Motor neuron (in vitro differentiated cells): ENCODE results near the gene SPDEF. TPM values are rescaled to one million over a fixed set of nuclear protein-coding genes. Genes with fewer than 3 reads are reported as not detected.

ENCODE experiments used
- ATAC-seq, 8 experiments: fragments of 200-7000 bp; cut with Tn5 transposase; replicated peaks in 6 of 8; 2 replicates each; pipeline ENCODE4 v1.8.0; 2021; ENCODE audit warnings: mild to moderate bottlenecking in 8 of 8, moderate library complexity in 8 of 8
- H3K27ac ChIP-seq, 2 donors: fragments of 250-450 bp; sonication (Bioruptor Pico); 2 replicates each; pipeline ENCODE4 v1.9.0; 2021; ENCODE audit warnings: antibody characterized with exemption in 2 of 2, mild to moderate bottlenecking in 2 of 2, moderate library complexity in 1 of 2
- H3K4me1 ChIP-seq, 2 donors: fragments of 250-450 bp; sonication (Bioruptor Pico); replicated peaks in 1 of 2; 2 replicates each; pipeline ENCODE4 v1.6.1; 2021; ENCODE audit warnings: antibody characterized with exemption in 2 of 2, mild to moderate bottlenecking in 2 of 2, moderate library complexity in 1 of 2
- H3K4me3 ChIP-seq, 5 donors: fragments of 250-450 bp; sonication (Bioruptor Pico); 2 replicates each; pipeline ENCODE4 v1.9.0; 2021; ENCODE audit warnings: antibody characterized with exemption in 5 of 5, mild to moderate bottlenecking in 5 of 5, moderate library complexity in 4 of 5
- WGBS, 10 experiments: fragments of 450-650 bp; shearing (Covaris generic); methylation state at CpG; one replicate each; pipeline ENCODE4 v1.0.0; 2022; 5-methylcytosine and 5-hydroxymethylcytosine counted together
- in situ Hi-C, 9 experiments: fragments of 400-800 bp; cut with MboI; loops; one replicate each; pipeline ENCODE4 v1.15.0; 2021; ENCODE audit warnings: low sequenced_read_pairs in 9 of 9, low pct_unique_long_range_greater_than_20kb in 2 of 9; ENCODE audit not compliant: unreplicated experiment in 9 of 9
- total RNA-seq, 8 experiments: library from RNA; unstranded; fragments of 300-600 nt; gene quantifications; 2 replicates each; pipeline versions ENCODE4 v1.2.3 to v1.2.4, GENCODE V29; 2022

SPDEF gene
- total RNA-seq, 8 experiments from 2014 or later: 0.13 to 0.57 (median 0.37) TPM; not detected in 2

- in situ Hi-C loops: no loop called here
- ATAC-seq: no peak
- 60 to 100% (median 78%) methylated on average over 1 to 7 of the region's 11 CpGs; no CpG with 5 or more reads in 4 of the 10 experiments for WGBS, 10 experiments
- Histone ChIP-seq H3K27ac (no peak overlapping the region), H3K4me3 (no peak overlapping the region), H3K4me1 (peaks cover 0 to 5% of the 10 kb centered on the region in 2 donors)
Measured at GRCh38 chr6:34547701-34548644, 8.2 kb downstream of the SPDEF start.

- 32 to 100% (median 40%) methylated on average over 1 to 3 of the region's 11 CpGs; no CpG with 5 or more reads in 7 of the 10 experiments for WGBS, 10 experiments
- Histone ChIP-seq H3K4me1 (peaks cover 0 to 5% of the 10 kb centered on the region in 2 donors), H3K27ac (no peak overlapping the region), H3K4me3 (no peak overlapping the region)
- peak in 4 of 8 experiments; percentile 12 to 85 (median 50) for ATAC-seq
- in situ Hi-C loops: no loop called here
Measured at GRCh38 chr6:34546551-34547321, 9.4 kb downstream of the SPDEF start.

- WGBS, 10 experiments: 40 to 80% (median 53%) methylated on average over 1 to 3 of the region's 13 CpGs; no CpG with 5 or more reads in 6 of the 10 experiments
- no peak for ATAC-seq
- Histone ChIP-seq H3K27ac (no peak overlapping the region), H3K4me1 (peaks cover 0 to 4% of the 10 kb centered on the region in 2 donors), H3K4me3 (no peak overlapping the region)
- in situ Hi-C loops: no loop called here
Measured at GRCh38 chr6:34544776-34545471, 11.2 kb downstream of the SPDEF start.

DNA sequence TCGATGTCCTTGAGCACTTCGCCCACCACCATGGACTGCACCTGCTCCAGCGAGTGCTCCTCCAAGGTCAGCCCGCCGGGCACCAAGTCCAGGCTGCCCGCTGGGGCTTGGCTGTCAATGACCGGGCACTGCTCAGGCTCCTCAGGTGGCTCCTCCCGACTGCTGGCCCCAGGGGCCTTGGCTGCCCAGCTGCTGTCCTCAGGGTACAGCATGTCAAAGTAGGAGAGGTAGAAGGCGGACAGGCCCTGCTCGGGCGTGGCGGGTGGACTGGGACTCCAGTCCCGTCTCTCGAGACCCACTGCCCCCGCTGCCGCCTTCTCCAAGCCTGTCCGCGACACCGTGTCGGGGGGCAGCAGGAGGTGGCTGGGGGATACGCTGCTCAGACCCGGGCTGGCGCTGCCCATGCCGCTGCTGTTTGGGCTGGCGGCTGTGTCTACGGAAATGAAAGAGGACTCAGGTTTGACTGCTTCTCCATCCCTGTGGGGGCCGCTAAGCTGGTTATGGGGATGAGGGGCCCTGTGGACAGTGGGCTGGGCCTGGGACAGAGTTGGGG is 12.0 kb downstream of the SPDEF start:
- H3K27ac ChIP-seq: no peak overlapping the region
- in situ Hi-C loops: no loop called here
- WGBS, 10 experiments: 75 to 93% (median 83%) methylated on average over 2 to 9 of the region's 27 CpGs; no CpG with 5 or more reads in 2 of the 10 experiments
- no peak for ATAC-seq
- no peak overlapping the region for H3K4me3 ChIP-seq
- H3K4me1 ChIP-seq: no peaks in the 10 kb centered on the region

- in situ Hi-C loops: no loop called here
- Histone ChIP-seq H3K4me1 (no peaks in the 10 kb centered on the region), H3K27ac (no peak overlapping the region), H3K4me3 (no peak overlapping the region)
- ATAC-seq: no peak
- 17 to 100% (median 99%) methylated on average over 1 to 5 of the region's 5 CpGs; no CpG with 5 or more reads in 4 of the 10 experiments for WGBS, 10 experiments
Measured at GRCh38 chr6:34543421-34543820, 12.7 kb downstream of the SPDEF start.

DNA sequence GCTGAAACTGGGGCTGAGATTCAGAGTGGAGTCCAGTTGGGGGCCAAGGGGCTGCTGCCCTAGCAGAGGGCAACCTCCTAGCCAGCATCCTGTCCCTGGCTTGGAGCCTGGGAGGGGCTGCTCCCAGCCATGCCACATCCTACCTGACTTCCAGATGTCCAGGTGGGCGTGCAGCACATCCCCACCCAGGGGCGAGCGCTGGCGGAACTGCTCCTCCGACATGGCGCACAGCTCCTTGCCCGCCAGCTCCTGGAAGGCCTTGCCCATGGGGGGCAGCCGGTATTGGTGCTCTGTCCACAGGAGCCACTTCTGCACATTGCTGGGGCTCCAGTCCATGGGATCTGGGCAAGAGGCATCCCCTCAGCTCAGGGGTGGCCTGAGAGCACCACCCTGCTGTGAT is 15.3 kb downstream of the SPDEF start:
- in situ Hi-C loops: no loop called here
- no peak overlapping the region for H3K4me3 ChIP-seq
- ATAC-seq: no peak
- no peaks in the 10 kb centered on the region for H3K4me1 ChIP-seq
- WGBS, 10 experiments: no CpG with 5 or more reads among the region's 8 CpGs
- no peak overlapping the region for H3K27ac ChIP-seq

GRCh38 chr6:34540222-34540621 is 15.9 kb downstream of the SPDEF start:
- peak in 3 of 8 experiments; percentile 84 to 93 (median 90) for ATAC-seq
- no peak overlapping the region for H3K27ac ChIP-seq
- H3K4me3 ChIP-seq: no peak overlapping the region
- 14 to 100% (median 50%) methylated on average over 1 to 3 of the region's 5 CpGs; no CpG with 5 or more reads in 1 of the 10 experiments for WGBS, 10 experiments
- no peaks in the 10 kb centered on the region for H3K4me1 ChIP-seq
- in situ Hi-C loops: no loop called here

- no peak overlapping the region for H3K27ac ChIP-seq
- no peaks in the 10 kb centered on the region for H3K4me1 ChIP-seq
- no peak overlapping the region for H3K4me3 ChIP-seq
- in situ Hi-C loops: no loop called here
- no CpG with 5 or more reads among the region's 14 CpGs for WGBS, 10 experiments
- ATAC-seq: no peak
Measured at GRCh38 chr6:34539181-34539580, 16.9 kb downstream of the SPDEF start.

GRCh38 chr6:34538581-34538980 is 17.5 kb downstream of the SPDEF start:
- no peaks in the 10 kb centered on the region for H3K4me1 ChIP-seq
- no peak overlapping the region for H3K4me3 ChIP-seq
- no peak overlapping the region for H3K27ac ChIP-seq
- 90% methylated on average over 2 of the region's 6 CpGs; no CpG with 5 or more reads in 9 of the 10 experiments for WGBS, 10 experiments
- no peak for ATAC-seq
- in situ Hi-C loops: no loop called here

DNA sequence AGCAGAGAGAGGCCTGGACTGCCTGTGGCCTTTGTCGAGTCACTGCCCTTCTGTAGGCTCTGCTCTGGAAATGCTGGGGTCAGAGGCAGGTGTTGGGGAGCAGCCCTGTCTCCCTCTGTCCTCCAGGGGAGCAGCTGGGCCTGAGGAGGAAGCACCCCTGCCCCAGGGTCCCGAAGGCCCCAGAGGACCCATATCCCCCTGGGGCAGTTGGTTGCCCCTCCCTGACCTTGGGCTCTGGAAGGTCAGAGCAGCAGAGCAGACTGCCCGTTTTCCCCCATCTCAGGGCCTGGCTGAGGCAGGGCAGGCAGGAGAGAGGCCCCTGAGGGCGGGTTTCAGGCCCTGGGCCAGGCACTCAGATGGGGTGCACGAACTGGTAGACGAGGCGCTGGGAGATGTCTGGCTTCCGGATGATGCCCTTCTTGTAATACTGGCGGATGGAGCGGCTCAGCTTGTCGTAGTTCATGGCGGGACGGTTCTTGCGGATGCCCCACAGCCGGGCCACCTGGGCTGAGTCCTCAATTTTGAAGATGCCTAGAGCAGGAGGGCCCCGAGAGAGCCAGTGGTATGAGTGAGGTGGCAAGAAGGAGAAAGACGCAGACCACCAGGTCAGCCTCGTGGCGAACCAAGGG is 18.1 kb downstream of the SPDEF start:
- in situ Hi-C loops: no loop called here
- Histone ChIP-seq H3K4me1 (no peaks in the 10 kb centered on the region), H3K27ac (no peak overlapping the region), H3K4me3 (no peak overlapping the region)
- WGBS, 10 experiments: 85% methylated on average over 4 of the region's 19 CpGs; no CpG with 5 or more reads in 9 of the 10 experiments
- ATAC-seq: peak in 1 of 8 experiments; percentile 9

GRCh38 chr6:34536959-34537848 is 18.9 kb downstream of the SPDEF start:
- peaks cover 0 to 6% of the 10 kb centered on the region in 2 donors for H3K4me1 ChIP-seq
- H3K27ac ChIP-seq: no peak overlapping the region
- no peak overlapping the region for H3K4me3 ChIP-seq
- WGBS, 10 experiments: 0 to 100% (median 74%) methylated on average over 1 to 9 of the region's 15 CpGs; no CpG with 5 or more reads in 1 of the 10 experiments
- no peak for ATAC-seq
- in situ Hi-C loops: no loop called here
